HL-60/S4 treated with retinoic acid at 250 ng/mL for 4 days and 3 days (cell line): ENCODE data around the gene UGT1A4.

Experiments
- in situ Hi-C: fragments of 300-500 bp; cut with MboI; formaldehyde crosslinking; loops from 2 replicates; pipeline ENCODE4 v1.7.0; 2022; ENCODE audit warnings: low sequenced_read_pairs

UGT1A4 gene

GRCh38 chr2:233779722-233780121 lies 61.2 kb downstream of the UGT1A4 start:
- in situ Hi-C loops, result no loop called here

GRCh38 chr2:233780771-233781170 lies 62.2 kb downstream of the UGT1A4 start:
- in situ Hi-C loops, result no loop called here

GRCh38 chr2:233789554-233789953 lies 71.0 kb downstream of the UGT1A4 start:
- in situ Hi-C loops, result no loop called here

GRCh38 chr2:233791151-233791882 lies 72.8 kb downstream of the UGT1A4 start:
- in situ Hi-C loops, result no loop called here

- in situ Hi-C loops, result no loop called here
These were observed 73.4 kb downstream of the UGT1A4 start for GRCh38 chr2:233791883-233792329.

GRCh38 chr2:233792720-233793119 lies 74.2 kb downstream of the UGT1A4 start:
- in situ Hi-C loops, result no loop called here

GRCh38 chr2:233793465-233794127 lies 75.1 kb downstream of the UGT1A4 start:
- in situ Hi-C loops, result no loop called here

- in situ Hi-C loops, result no loop called here
These were observed 75.7 kb downstream of the UGT1A4 start for GRCh38 chr2:233794128-233794658.

GRCh38 chr2:233795735-233796171 lies 77.2 kb downstream of the UGT1A4 start:
- in situ Hi-C loops, result no loop called here

GRCh38 chr2:233796254-233796653 lies 77.7 kb downstream of the UGT1A4 start:
- in situ Hi-C loops, result no loop called here

- in situ Hi-C loops, result no loop called here
These were observed 80.0 kb downstream of the UGT1A4 start for GRCh38 chr2:233798335-233799086.

GRCh38 chr2:233799087-233799665 lies 80.6 kb downstream of the UGT1A4 start:
- in situ Hi-C loops, result no loop called here

GRCh38 chr2:233799716-233800115 lies 81.2 kb downstream of the UGT1A4 start:
- in situ Hi-C loops, result no loop called here

- in situ Hi-C loops, result no loop called here
These were observed 81.7 kb downstream of the UGT1A4 start for GRCh38 chr2:233800208-233800607.

GRCh38 chr2:233801357-233802131 lies 83.0 kb downstream of the UGT1A4 start:
- in situ Hi-C loops, result no loop called here

- in situ Hi-C loops, result no loop called here
These were observed 83.7 kb downstream of the UGT1A4 start for GRCh38 chr2:233802132-233802815.

GRCh38 chr2:233803292-233803911 lies 84.9 kb downstream of the UGT1A4 start:
- in situ Hi-C loops, result no loop called here

- in situ Hi-C loops, result no loop called here
These were observed 85.5 kb downstream of the UGT1A4 start for GRCh38 chr2:233803994-233804393.

GRCh38 chr2:233807215-233807865 lies 88.8 kb downstream of the UGT1A4 start:
- in situ Hi-C loops, result no loop called here
